ENCODE results near the gene LPP.

LPP gene

GRCh38 chr3:188272481-188273372, 118.8 kb downstream of the LPP start:
- Histone ChIP-seq H3K9me3 (replicated peaks; ENCODE audit: insufficient read depth, low read length) (no peaks in the 10 kb centered on the region), H3F3A (ENCODE audit: insufficient read depth, low read length) (no peaks in the 10 kb centered on the region), H3K27me3 (replicated peaks; ENCODE audit: insufficient read depth, low read length) (no peaks in the 10 kb centered on the region), H3K79me2 (ENCODE audit: low read length) (no peaks in the 10 kb centered on the region), H4K20me1 (ENCODE audit: insufficient read depth, low read length) (no peaks in the 10 kb centered on the region), H2AFZ (ENCODE audit: low read length) (no peak overlapping the region), H3K27ac (ENCODE audit: low read length) (no peak overlapping the region), H3K4me1 (ENCODE audit: low read length) (no peaks in the 10 kb centered on the region), H3K4me2 (ENCODE audit: low read depth, low read length) (no peak overlapping the region), H3K9me2 (replicated peaks; ENCODE audit: insufficient read depth, low read length) (no peaks in the 10 kb centered on the region), H3K36me3 (replicated peaks; ENCODE audit: insufficient read depth, low read length) (no peaks in the 10 kb centered on the region), H3K4me3 (ENCODE audit: low read length) (no peak overlapping the region), H3K9ac (ENCODE audit: low read length) (no peak overlapping the region)
- no peak for DNase-seq
- no peak for TF ChIP-seq EZH2phosphoT487 (IDR thresholded peaks at IDR 0.05; ENCODE audit: low read length)
- no peak for TF ChIP-seq EZH2 (optimal IDR thresholded peaks at IDR 0.05; ENCODE audit: low read depth, low read length)
- TF ChIP-seq CTCF (IDR thresholded peaks at IDR 0.05; ENCODE audit: low read length), result no peak

GRCh38 chr3:188274249-188274915, 120.4 kb downstream of the LPP start:
- Histone ChIP-seq H2AFZ (ENCODE audit: low read length) (no peak overlapping the region), H4K20me1 (ENCODE audit: insufficient read depth, low read length) (no peaks in the 10 kb centered on the region), H3K79me2 (ENCODE audit: low read length) (no peaks in the 10 kb centered on the region), H3K27ac (ENCODE audit: low read length) (no peak overlapping the region), H3K9ac (ENCODE audit: low read length) (no peak overlapping the region), H3K4me2 (ENCODE audit: low read depth, low read length) (no peak overlapping the region), H3K27me3 (replicated peaks; ENCODE audit: insufficient read depth, low read length) (no peaks in the 10 kb centered on the region), H3K36me3 (replicated peaks; ENCODE audit: insufficient read depth, low read length) (no peaks in the 10 kb centered on the region), H3K9me2 (replicated peaks; ENCODE audit: insufficient read depth, low read length) (no peaks in the 10 kb centered on the region), H3F3A (ENCODE audit: insufficient read depth, low read length) (no peaks in the 10 kb centered on the region), H3K9me3 (replicated peaks; ENCODE audit: insufficient read depth, low read length) (no peaks in the 10 kb centered on the region), H3K4me1 (ENCODE audit: low read length) (no peaks in the 10 kb centered on the region), H3K4me3 (ENCODE audit: low read length) (no peak overlapping the region)
- no peak for DNase-seq
- TF ChIP-seq EZH2phosphoT487 (IDR thresholded peaks at IDR 0.05; ENCODE audit: low read length) (no peak), EZH2 (optimal IDR thresholded peaks at IDR 0.05; ENCODE audit: low read depth, low read length) (no peak), CTCF (IDR thresholded peaks at IDR 0.05; ENCODE audit: low read length) (no peak)

GRCh38 chr3:188276375-188276774, 122.4 kb downstream of the LPP start:
- no peaks in the 10 kb centered on the region for H3F3A ChIP-seq (ENCODE audit: insufficient read depth, low read length)
- no peaks in the 10 kb centered on the region for H3K9me2 ChIP-seq (replicated peaks; ENCODE audit: insufficient read depth, low read length)
- no peak for DNase-seq
- H3K4me2 ChIP-seq (ENCODE audit: low read depth, low read length), result no peak overlapping the region
- TF ChIP-seq EZH2 (optimal IDR thresholded peaks at IDR 0.05; ENCODE audit: low read depth, low read length) (no peak), CTCF (IDR thresholded peaks at IDR 0.05; ENCODE audit: low read length) (no peak), EZH2phosphoT487 (IDR thresholded peaks at IDR 0.05; ENCODE audit: low read length) (no peak)
- H2AFZ ChIP-seq (ENCODE audit: low read length), result no peak overlapping the region
- H4K20me1 ChIP-seq (ENCODE audit: insufficient read depth, low read length), result no peaks in the 10 kb centered on the region
- H3K9me3 ChIP-seq (replicated peaks; ENCODE audit: insufficient read depth, low read length), result no peaks in the 10 kb centered on the region
- no peak overlapping the region for H3K9ac ChIP-seq (ENCODE audit: low read length)
- H3K27ac ChIP-seq (ENCODE audit: low read length), result no peak overlapping the region
- H3K4me3 ChIP-seq (ENCODE audit: low read length), result no peak overlapping the region
- H3K27me3 ChIP-seq (replicated peaks; ENCODE audit: insufficient read depth, low read length), result no peaks in the 10 kb centered on the region
- no peaks in the 10 kb centered on the region for H3K36me3 ChIP-seq (replicated peaks; ENCODE audit: insufficient read depth, low read length)
- H3K79me2 ChIP-seq (ENCODE audit: low read length), result no peaks in the 10 kb centered on the region
- no peaks in the 10 kb centered on the region for H3K4me1 ChIP-seq (ENCODE audit: low read length)

Data from MM.1S (cell line).